Liver (tissue), 3 donors: Measurements from ENCODE around the gene RASD2.

ENCODE experiments used
- TAF1 ChIP-seq: conservative IDR thresholded peaks from 2 replicates; pipeline ENCODE4 v1.6.1; 2016; ENCODE audit warnings: antibody characterized with exemption, mild to moderate bottlenecking
- TF ChIP-seq, protein P1 (sequence below): fragments of 150-350 bp; IDR thresholded peaks from 2 replicates; pipeline ENCODE4 v1.5.1; 2017; ENCODE audit warnings: improper control_type of control experiment, low read depth, low read length; ENCODE audit not compliant: missing input control
- TF ChIP-seq, protein P2 (sequence below): IDR thresholded peaks from 2 replicates; pipeline ENCODE4 v1.6.1; 2016; ENCODE audit warnings: antibody characterized with exemption
- TF ChIP-seq, protein P3 (sequence below): IDR thresholded peaks from 2 replicates; pipeline ENCODE4 v1.6.1; 2016; ENCODE audit warnings: antibody characterized with exemption
- TF ChIP-seq, protein P4 (sequence below): IDR thresholded peaks from 2 replicates; pipeline ENCODE4 v1.6.1; 2016; ENCODE audit warnings: antibody characterized with exemption, mild to moderate bottlenecking
- TF ChIP-seq, protein P5 (sequence below): IDR thresholded peaks from 2 replicates; pipeline ENCODE4 v1.6.1; 2016; ENCODE audit warnings: antibody characterized with exemption
- donor health status: healthy.
- donor health status: healthy.

DNA sequence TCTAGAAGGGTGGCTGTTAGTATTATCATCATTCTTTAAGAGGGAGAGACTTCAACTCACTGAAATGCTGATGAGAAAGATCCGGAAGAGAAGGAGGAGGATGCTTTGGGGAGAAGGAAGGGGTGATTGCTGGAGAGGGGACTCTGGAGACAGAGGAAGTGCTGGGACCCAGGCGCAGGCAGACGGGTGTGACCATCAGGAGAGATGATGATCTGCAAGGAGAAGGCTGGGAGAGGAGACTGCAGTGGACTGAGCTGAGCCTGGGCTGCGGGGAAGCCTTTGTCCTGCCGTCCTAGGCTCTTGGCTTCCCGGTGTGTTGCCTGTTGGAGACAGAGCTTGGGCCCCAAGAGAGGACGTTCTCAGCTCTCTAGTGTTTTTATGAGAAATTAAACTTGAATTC lies 22.6 kb downstream of the RASD2 start:
- TF ChIP-seq, protein P1, sequence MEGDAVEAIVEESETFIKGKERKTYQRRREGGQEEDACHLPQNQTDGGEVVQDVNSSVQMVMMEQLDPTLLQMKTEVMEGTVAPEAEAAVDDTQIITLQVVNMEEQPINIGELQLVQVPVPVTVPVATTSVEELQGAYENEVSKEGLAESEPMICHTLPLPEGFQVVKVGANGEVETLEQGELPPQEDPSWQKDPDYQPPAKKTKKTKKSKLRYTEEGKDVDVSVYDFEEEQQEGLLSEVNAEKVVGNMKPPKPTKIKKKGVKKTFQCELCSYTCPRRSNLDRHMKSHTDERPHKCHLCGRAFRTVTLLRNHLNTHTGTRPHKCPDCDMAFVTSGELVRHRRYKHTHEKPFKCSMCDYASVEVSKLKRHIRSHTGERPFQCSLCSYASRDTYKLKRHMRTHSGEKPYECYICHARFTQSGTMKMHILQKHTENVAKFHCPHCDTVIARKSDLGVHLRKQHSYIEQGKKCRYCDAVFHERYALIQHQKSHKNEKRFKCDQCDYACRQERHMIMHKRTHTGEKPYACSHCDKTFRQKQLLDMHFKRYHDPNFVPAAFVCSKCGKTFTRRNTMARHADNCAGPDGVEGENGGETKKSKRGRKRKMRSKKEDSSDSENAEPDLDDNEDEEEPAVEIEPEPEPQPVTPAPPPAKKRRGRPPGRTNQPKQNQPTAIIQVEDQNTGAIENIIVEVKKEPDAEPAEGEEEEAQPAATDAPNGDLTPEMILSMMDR = no peak
- TF ChIP-seq TAF1 = no peak
- TF ChIP-seq, protein P2, sequence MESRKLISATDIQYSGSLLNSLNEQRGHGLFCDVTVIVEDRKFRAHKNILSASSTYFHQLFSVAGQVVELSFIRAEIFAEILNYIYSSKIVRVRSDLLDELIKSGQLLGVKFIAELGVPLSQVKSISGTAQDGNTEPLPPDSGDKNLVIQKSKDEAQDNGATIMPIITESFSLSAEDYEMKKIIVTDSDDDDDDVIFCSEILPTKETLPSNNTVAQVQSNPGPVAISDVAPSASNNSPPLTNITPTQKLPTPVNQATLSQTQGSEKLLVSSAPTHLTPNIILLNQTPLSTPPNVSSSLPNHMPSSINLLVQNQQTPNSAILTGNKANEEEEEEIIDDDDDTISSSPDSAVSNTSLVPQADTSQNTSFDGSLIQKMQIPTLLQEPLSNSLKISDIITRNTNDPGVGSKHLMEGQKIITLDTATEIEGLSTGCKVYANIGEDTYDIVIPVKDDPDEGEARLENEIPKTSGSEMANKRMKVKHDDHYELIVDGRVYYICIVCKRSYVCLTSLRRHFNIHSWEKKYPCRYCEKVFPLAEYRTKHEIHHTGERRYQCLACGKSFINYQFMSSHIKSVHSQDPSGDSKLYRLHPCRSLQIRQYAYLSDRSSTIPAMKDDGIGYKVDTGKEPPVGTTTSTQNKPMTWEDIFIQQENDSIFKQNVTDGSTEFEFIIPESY = no peak
- TF ChIP-seq, protein P3, sequence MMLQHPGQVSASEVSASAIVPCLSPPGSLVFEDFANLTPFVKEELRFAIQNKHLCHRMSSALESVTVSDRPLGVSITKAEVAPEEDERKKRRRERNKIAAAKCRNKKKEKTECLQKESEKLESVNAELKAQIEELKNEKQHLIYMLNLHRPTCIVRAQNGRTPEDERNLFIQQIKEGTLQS = no peak
- TF ChIP-seq, protein P4, sequence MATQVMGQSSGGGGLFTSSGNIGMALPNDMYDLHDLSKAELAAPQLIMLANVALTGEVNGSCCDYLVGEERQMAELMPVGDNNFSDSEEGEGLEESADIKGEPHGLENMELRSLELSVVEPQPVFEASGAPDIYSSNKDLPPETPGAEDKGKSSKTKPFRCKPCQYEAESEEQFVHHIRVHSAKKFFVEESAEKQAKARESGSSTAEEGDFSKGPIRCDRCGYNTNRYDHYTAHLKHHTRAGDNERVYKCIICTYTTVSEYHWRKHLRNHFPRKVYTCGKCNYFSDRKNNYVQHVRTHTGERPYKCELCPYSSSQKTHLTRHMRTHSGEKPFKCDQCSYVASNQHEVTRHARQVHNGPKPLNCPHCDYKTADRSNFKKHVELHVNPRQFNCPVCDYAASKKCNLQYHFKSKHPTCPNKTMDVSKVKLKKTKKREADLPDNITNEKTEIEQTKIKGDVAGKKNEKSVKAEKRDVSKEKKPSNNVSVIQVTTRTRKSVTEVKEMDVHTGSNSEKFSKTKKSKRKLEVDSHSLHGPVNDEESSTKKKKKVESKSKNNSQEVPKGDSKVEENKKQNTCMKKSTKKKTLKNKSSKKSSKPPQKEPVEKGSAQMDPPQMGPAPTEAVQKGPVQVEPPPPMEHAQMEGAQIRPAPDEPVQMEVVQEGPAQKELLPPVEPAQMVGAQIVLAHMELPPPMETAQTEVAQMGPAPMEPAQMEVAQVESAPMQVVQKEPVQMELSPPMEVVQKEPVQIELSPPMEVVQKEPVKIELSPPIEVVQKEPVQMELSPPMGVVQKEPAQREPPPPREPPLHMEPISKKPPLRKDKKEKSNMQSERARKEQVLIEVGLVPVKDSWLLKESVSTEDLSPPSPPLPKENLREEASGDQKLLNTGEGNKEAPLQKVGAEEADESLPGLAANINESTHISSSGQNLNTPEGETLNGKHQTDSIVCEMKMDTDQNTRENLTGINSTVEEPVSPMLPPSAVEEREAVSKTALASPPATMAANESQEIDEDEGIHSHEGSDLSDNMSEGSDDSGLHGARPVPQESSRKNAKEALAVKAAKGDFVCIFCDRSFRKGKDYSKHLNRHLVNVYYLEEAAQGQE = no peak
- TF ChIP-seq, protein P5, sequence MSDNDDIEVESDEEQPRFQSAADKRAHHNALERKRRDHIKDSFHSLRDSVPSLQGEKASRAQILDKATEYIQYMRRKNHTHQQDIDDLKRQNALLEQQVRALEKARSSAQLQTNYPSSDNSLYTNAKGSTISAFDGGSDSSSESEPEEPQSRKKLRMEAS = no peak
